ENCODE measurements around the gene NTMT1. TPM values are rescaled to one million over a fixed set of nuclear protein-coding genes. Genes with fewer than 3 reads are reported as not detected.

Gene NTMT1
- total RNA-seq, 3 donors from 2014 or later = 17.8 to 31.1 (median 27.4) TPM

DNA sequence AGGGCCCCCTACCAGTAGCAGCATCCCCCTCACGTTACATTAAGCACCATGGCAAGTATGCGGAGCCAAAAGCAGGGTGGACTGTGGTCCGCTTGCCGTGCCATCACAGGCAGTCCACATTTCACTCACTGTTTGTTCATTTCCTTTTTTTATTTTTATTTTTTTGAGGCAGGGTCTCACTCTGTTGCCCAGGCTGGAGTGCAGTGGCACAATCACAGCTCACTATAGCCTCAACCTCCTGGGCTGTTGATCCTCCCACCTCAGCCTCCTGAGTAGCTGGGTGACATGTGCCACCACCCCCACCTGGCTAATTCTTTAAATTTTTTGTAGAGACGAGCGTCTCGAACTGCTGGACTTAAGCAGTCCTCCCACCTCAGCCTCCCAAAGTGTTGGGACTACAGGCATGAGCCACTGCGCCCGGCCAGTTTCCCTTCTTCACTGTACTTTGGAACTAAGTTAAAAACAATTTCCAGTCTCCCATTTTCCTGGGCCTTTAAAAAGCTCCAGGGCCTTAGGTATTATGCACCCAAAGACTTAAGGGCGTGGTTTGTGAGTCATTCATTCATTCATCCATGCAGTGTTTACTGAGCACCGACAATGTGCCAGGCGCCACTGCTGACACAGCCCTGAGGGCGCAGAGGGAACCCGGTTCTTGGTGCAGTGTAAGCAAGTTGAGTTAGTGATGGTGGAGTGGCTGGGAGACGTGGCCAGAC, 59.4 kb downstream of the NTMT1 start:
- no peak for DNase-seq (ENCODE audit: low spot score in 2 of 2)
- Histone ChIP-seq H3K4me3 (no peak overlapping the region), H3K27ac (peak overlapping the region in 1 of 2 donors; percentile 8), H3K4me1 (no peaks in the 10 kb centered on the region), H3K36me3 (no peaks in the 10 kb centered on the region), H3K9me3 (no peaks in the 10 kb centered on the region), H3K27me3 (no peaks in the 10 kb centered on the region)
- TF ChIP-seq CTCF (IDR thresholded peaks at IDR 0.05) = no peak
- TF ChIP-seq POLR2A (IDR thresholded peaks at IDR 0.05) = no peak
- no peak for TF ChIP-seq POLR2AphosphoS5 (IDR thresholded peaks at IDR 0.05)
- intact Hi-C loops (cut with DNase I; ENCODE audit: low total_unique reads) = no loop called here

Other genes starting within 250 kb of the NTMT1 start
- under 1 TPM in 1 of 3 donors, not detected in 2; 0.48 TPM for gene C9orf50, start 5.1 kb upstream of the NTMT1 start, total RNA-seq
- 10 to 100 TPM; 11.2 to 24.4 (median 21.6) TPM for gene ASB6, start 16.0 kb downstream of the NTMT1 start, total RNA-seq
- gene PRRX2, start 39.5 kb downstream of the NTMT1 start, total RNA-seq = 10 to 100 TPM in 1 of 3 donors, 1 to 10 TPM in 2; 4.4 to 35.1 (median 9.9) TPM
- 10 to 100 TPM; 21.8 to 36.7 (median 25.3) TPM for gene PTGES, start 126.9 kb downstream of the NTMT1 start, total RNA-seq
- gene TOR1B, start 177.0 kb downstream of the NTMT1 start, total RNA-seq = 10 to 100 TPM; 22.6 to 26.7 (median 23.9) TPM
- gene TOR1A, start 198.0 kb downstream of the NTMT1 start, total RNA-seq = 10 to 100 TPM; 54.4 to 60.7 (median 57.8) TPM
- 100 to 1,000 TPM in 1 of 3 donors, 10 to 100 TPM in 2; 56.7 to 189 (median 57.8) TPM for gene C9orf78, start 209.1 kb downstream of the NTMT1 start, total RNA-seq
- gene USP20, start 209.3 kb downstream of the NTMT1 start, total RNA-seq = 10 to 100 TPM; 15.0 to 30.9 (median 22.3) TPM